Measurements from ENCODE around the gene GJC2.

The GJC2 gene

GRCh38 chr1:228166170-228166936 is 16.6 kb downstream of the GJC2 start:
- DNase-seq (ENCODE audit: low read depth): peak; percentile 78
- peak; percentile 14 for TF ChIP-seq CTCF (conservative IDR thresholded peaks at IDR 0.05; ENCODE audit: control insufficient read depth, insufficient read depth, low read depth, low read length)

GRCh38 chr1:228168563-228169270 is 19.0 kb downstream of the GJC2 start:
- H3K4me3 ChIP-seq (ENCODE audit: control insufficient read depth, low read depth, low read length): no peak overlapping the region
- DNase-seq (ENCODE audit: low read depth): no peak
- TF ChIP-seq CTCF (conservative IDR thresholded peaks at IDR 0.05; ENCODE audit: control insufficient read depth, insufficient read depth, low read depth, low read length): no peak

More at GRCh38 chr1:228166170-228166936, 16.6 kb downstream of the GJC2 start:
- peak overlapping the region; percentile 73 for H3K4me3 ChIP-seq (ENCODE audit: control insufficient read depth, low read depth, low read length)

- DNase-seq (ENCODE audit: low read depth): no peak
- no peak for TF ChIP-seq CTCF (conservative IDR thresholded peaks at IDR 0.05; ENCODE audit: control insufficient read depth, insufficient read depth, low read depth, low read length)
Observed at GRCh38 chr1:228169345-228169744, 19.6 kb downstream of the GJC2 start.

GRCh38 chr1:228170666-228171065 is 20.9 kb downstream of the GJC2 start:
- H3K4me3 ChIP-seq (ENCODE audit: control insufficient read depth, low read depth, low read length): no peak overlapping the region
- TF ChIP-seq CTCF (conservative IDR thresholded peaks at IDR 0.05; ENCODE audit: control insufficient read depth, insufficient read depth, low read depth, low read length): no peak
- DNase-seq (ENCODE audit: low read depth): no peak

More at GRCh38 chr1:228169345-228169744, 19.6 kb downstream of the GJC2 start:
- H3K4me3 ChIP-seq (ENCODE audit: control insufficient read depth, low read depth, low read length): no peak overlapping the region

GRCh38 chr1:228171221-228171891 is 21.6 kb downstream of the GJC2 start:
- no peak for DNase-seq (ENCODE audit: low read depth)

More at GRCh38 chr1:228171221-228171891, 21.6 kb downstream of the GJC2 start:
- no peak for TF ChIP-seq CTCF (conservative IDR thresholded peaks at IDR 0.05; ENCODE audit: control insufficient read depth, insufficient read depth, low read depth, low read length)
- no peak overlapping the region for H3K4me3 ChIP-seq (ENCODE audit: control insufficient read depth, low read depth, low read length)

Data from fibroblast of mammary gland (primary cell).